MCF 10A (cell line): Measurements from ENCODE around the gene RPTOR. TPM values are rescaled to one million over a fixed set of nuclear protein-coding genes. Genes with fewer than 3 reads are reported as not detected.

ENCODE experiments used
- BruUV-seq: library from RNA; stranded (reverse); fragments of 400-500 nt; replicated peaks from 2 replicates; lab custom pipeline; 2021; lab: Mats Ljungman, UMichigan
- CTCF ChIA-PET: fragments of 300-600 bp; sonication (Branson Sonifier 250); formaldehyde crosslinking; extraction: SDS; loops from one replicate; lab custom pipeline; 2021; ENCODE audit warnings: antibody characterized with exemption, inconsistent platforms; lab: Yijun Ruan, JAX
- POLR2A ChIA-PET: fragments of 300-600, 350-650 bp; sonication (Branson Sonifier 250); formaldehyde crosslinking; extraction: SDS; loops from one replicate; lab custom pipeline; 2020; ENCODE audit warnings: antibody characterized with exemption, inconsistent platforms; lab: Yijun Ruan, JAX
- DNase-seq: peaks from one replicate; pipeline ENCODE4 v3.0.0-alpha.2; 2018; ENCODE audit not compliant: unreplicated experiment
- H3K27ac Mint-ChIP-seq: one replicate; pipeline ENCODE4 v1.8.0; 2022; ENCODE audit warnings: mild to moderate bottlenecking, low read depth, mixed read lengths; ENCODE audit not compliant: unreplicated experiment
- H3K27me3 Mint-ChIP-seq: one replicate; pipeline ENCODE4 v1.8.0; 2022; ENCODE audit warnings: mixed read lengths; ENCODE audit not compliant: insufficient read depth, unreplicated experiment
- H3K36me3 Mint-ChIP-seq: one replicate; pipeline ENCODE4 v1.8.0; 2022; ENCODE audit warnings: mild to moderate bottlenecking, moderate library complexity, mixed read lengths; ENCODE audit not compliant: insufficient read depth, unreplicated experiment
- H3K4me1 Mint-ChIP-seq: one replicate; pipeline ENCODE4 v1.8.0; 2022; ENCODE audit warnings: mixed read lengths; ENCODE audit not compliant: insufficient read depth, unreplicated experiment
- H3K4me3 Mint-ChIP-seq: one replicate; pipeline ENCODE4 v1.8.0; 2022; ENCODE audit warnings: mild to moderate bottlenecking, moderate library complexity, mixed read lengths; ENCODE audit not compliant: unreplicated experiment
- H3K9me3 Mint-ChIP-seq: one replicate; pipeline ENCODE4 v1.8.0; 2022; ENCODE audit warnings: mixed read lengths; ENCODE audit not compliant: unreplicated experiment
- intact Hi-C: fragments of 100-400 bp; cut with micrococcal nuclease; formaldehyde crosslinking; loops from 2 replicates; pipeline ENCODE4 v1.14.1; 2022
- total RNA-seq: library from RNA; stranded (reverse); gene quantifications from 2 replicates; pipeline ENCODE4 v1.2.3, GENCODE V29; 2022
- TF ChIP-seq, protein P1 (sequence below): fragments of 200-600 bp; IDR thresholded peaks from one replicate; pipeline ENCODE4 v1.8.0; 2022; ENCODE audit warnings: antibody characterized with exemption, mild to moderate bottlenecking; ENCODE audit not compliant: unreplicated experiment

RPTOR gene
- total RNA-seq, 1 experiment from 2014 or later = 41.3 TPM

DNA sequence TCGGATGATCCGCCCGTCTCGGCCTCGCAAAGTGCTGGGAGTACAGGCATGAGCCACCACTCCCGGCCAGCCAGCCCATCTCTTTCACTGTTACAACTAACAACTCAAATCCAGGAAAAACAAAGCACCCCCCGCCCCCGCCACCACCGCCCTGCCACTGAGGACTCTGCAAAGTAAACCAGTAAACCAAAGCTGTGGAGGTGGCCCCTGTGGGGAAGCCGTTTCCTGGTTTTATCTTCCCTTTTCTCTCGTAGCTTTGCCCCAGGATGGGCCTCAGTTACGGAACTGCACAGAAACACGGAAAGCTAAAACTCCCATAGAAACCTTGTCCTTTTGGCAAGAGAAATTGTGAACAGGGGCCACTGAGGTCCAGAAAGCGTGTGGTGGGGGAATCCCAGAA is 464.5 kb downstream of the RPTOR start:
- intact Hi-C loops = no loop called here
- BruUV-seq = no TSS peak
- no peak overlapping the region for H3K4me3 Mint-ChIP-seq
- peaks cover 7% of the 10 kb centered on the region for H3K36me3 Mint-ChIP-seq
- H3K27ac Mint-ChIP-seq = no peak overlapping the region
- DNase-seq = no peak
- peaks cover 40% of the 10 kb centered on the region for H3K27me3 Mint-ChIP-seq
- ChIA-PET POLR2A (interaction anchor here (0.7 to 1.3 kb wide), 3 partner anchors 15 to 705 kb away, joined by 3 to 5 read pairs (median 4); no protein-coding TSS in a partner anchor), CTCF (interaction anchor here (0.5 to 1.4 kb wide), 4 partner anchors 14 to 49 kb away, joined by 3 to 4 read pairs (median 4); no protein-coding TSS in a partner anchor)
- peaks cover 9% of the 10 kb centered on the region for H3K9me3 Mint-ChIP-seq
- peaks cover 5% of the 10 kb centered on the region for H3K4me1 Mint-ChIP-seq
- TF ChIP-seq, protein P1, sequence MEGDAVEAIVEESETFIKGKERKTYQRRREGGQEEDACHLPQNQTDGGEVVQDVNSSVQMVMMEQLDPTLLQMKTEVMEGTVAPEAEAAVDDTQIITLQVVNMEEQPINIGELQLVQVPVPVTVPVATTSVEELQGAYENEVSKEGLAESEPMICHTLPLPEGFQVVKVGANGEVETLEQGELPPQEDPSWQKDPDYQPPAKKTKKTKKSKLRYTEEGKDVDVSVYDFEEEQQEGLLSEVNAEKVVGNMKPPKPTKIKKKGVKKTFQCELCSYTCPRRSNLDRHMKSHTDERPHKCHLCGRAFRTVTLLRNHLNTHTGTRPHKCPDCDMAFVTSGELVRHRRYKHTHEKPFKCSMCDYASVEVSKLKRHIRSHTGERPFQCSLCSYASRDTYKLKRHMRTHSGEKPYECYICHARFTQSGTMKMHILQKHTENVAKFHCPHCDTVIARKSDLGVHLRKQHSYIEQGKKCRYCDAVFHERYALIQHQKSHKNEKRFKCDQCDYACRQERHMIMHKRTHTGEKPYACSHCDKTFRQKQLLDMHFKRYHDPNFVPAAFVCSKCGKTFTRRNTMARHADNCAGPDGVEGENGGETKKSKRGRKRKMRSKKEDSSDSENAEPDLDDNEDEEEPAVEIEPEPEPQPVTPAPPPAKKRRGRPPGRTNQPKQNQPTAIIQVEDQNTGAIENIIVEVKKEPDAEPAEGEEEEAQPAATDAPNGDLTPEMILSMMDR = no peak

DNA sequence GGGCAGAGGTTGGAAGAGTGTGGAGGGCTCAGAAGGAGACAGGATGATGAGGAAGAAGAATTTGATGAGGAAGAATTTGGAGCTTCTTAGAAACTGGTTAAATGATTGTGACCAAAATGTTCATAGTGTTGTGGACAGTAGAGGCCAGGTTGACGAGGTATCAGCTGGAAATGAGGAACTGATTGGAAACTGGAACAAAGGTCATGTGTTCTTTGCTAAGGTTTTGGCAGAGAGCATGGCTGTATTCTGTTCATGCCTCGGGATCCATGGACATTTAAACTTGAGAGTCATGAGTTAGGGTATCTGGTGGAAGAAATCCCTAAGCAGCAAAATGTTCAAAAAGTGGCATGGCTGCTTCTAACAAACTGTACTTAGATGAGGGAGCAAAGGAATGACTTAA is 466.3 kb downstream of the RPTOR start:
- intact Hi-C loops = no loop called here
- no peak for DNase-seq
- TF ChIP-seq, protein P1 = no peak
- H3K4me3 Mint-ChIP-seq = no peak overlapping the region
- peaks cover 7% of the 10 kb centered on the region for H3K36me3 Mint-ChIP-seq
- peaks cover 27% of the 10 kb centered on the region for H3K27me3 Mint-ChIP-seq
- H3K4me1 Mint-ChIP-seq = peaks cover 5% of the 10 kb centered on the region
- CTCF ChIA-PET = interaction anchor here (1.4 kb wide), 1 partner anchor 12 kb away, joined by 4 read pairs; no protein-coding TSS in a partner anchor
- H3K9me3 Mint-ChIP-seq = peaks cover 17% of the 10 kb centered on the region
- no peak overlapping the region for H3K27ac Mint-ChIP-seq
- POLR2A ChIA-PET = no interaction called here
- no TSS peak for BruUV-seq

DNA sequence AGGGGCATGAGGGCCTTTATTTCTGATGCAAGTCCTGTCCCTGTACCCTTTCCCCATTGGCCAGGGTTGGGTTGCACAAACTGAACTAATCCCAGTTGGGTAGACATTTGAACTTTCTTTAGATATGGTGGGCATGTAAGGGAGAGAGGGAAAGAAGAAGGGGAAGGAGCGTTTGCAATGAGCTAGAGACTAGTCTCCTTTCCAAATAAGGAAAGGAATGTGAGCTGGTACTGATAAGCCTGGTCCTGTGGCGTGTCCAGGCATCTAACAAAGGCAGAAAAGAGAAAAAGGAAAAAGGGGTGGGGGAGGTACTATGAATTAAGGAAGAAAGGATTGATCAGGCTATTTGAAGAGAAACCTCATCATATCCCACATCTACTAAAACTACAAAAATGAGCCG is 467.3 kb downstream of the RPTOR start:
- intact Hi-C loops = no loop called here
- Mint-ChIP-seq H3K27ac (peak overlapping the region; percentile 16), H3K4me3 (no peak overlapping the region), H3K36me3 (peaks cover 7% of the 10 kb centered on the region), H3K9me3 (peaks cover 18% of the 10 kb centered on the region), H3K27me3 (peaks cover 17% of the 10 kb centered on the region), H3K4me1 (peaks cover 5% of the 10 kb centered on the region)
- ChIA-PET CTCF (interaction anchor here (0.6 kb wide), 1 partner anchor 468 kb away, joined by 4 read pairs; no protein-coding TSS in a partner anchor), POLR2A (interaction anchor here (0.7 kb wide), 2 partner anchors 9 to 805 kb away, joined by 3 read pairs; no protein-coding TSS in a partner anchor)
- DNase-seq = no peak
- BruUV-seq = no TSS peak
- TF ChIP-seq, protein P1 = no peak

DNA sequence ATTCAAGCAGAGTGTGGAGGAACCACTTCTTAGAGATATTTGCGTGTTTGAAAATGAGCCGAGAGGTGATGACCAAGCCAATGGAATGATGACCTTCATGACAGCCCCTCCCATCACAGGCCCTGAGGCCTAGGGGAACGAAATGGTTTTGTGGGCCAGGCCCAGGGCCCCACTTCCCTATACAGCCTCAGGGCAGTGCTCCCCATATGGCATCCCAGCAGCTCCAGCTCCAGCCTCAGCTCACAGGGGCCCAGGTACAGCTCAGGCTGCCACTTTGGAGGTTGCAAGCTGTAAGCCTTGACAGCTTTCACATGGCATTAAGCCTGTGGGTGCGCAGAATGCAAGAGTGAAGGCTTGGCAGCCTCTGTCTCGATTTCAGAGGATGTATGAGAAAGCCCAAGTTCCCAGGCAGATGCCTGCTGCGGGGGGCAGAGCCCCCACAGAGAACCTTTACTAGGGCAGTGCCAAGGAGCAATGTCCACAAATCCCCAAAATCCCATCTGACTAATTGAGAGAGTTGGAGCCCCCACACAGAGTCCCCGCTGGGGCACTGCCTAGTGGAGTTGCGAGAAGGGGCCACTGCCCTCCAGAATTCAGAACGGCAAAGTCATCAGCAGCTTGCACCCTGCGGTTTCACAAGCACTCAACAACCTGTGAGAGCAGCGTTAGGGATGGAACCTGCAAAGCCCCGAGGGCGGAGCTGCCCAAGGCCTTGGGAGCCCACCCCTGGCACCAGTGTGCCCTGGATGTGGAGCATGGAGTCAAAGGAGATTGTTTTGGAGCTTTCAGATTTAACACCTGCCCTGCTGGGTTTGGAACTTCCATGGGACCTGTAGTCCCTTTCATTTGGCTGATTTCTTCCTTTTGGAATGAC is 468.2 kb downstream of the RPTOR start:
- H3K27me3 Mint-ChIP-seq = peaks cover 11% of the 10 kb centered on the region

More for the DNA sequence above, 468.2 kb downstream of the RPTOR start:
- DNase-seq = no peak
- intact Hi-C loops = no loop called here
- Mint-ChIP-seq H3K27ac (no peak overlapping the region), H3K9me3 (peaks cover 18% of the 10 kb centered on the region), H3K4me1 (peaks cover 5% of the 10 kb centered on the region), H3K4me3 (no peak overlapping the region), H3K36me3 (peaks cover 7% of the 10 kb centered on the region)
- POLR2A ChIA-PET = interaction anchor here (0.6 to 0.7 kb wide), 3 partner anchors 8 to 806 kb away, joined by 3 to 6 read pairs (median 3); no protein-coding TSS in a partner anchor
- BruUV-seq = no TSS peak
- TF ChIP-seq, protein P1 = no peak
- CTCF ChIA-PET = interaction anchor here (0.6 kb wide), 1 partner anchor 469 kb away, joined by 4 read pairs; no protein-coding TSS in a partner anchor
